Measurements from ENCODE around the gene RPRD1B. TPM values are rescaled to one million over a fixed set of nuclear protein-coding genes. Genes with fewer than 3 reads are reported as not detected.

Gene RPRD1B
- total and polyA plus RNA-seq, 2 experiments from 2014 or later = 7.3 to 24.3 TPM

- no peak for TF ChIP-seq CTCF (conservative IDR thresholded peaks at IDR 0.05; ENCODE audit: low read depth in 2 of 2)
- TF ChIP-seq POLR2AphosphoS5 (IDR thresholded peaks at IDR 0.05; ENCODE audit: low read depth) = no peak
- no peak for TF ChIP-seq EZH2 (IDR thresholded peaks at IDR 0.05; ENCODE audit: low read depth, unreplicated experiment)
- no peak for TF ChIP-seq ZNF331 (CRISPR knock-in tag; IDR thresholded peaks at IDR 0.05; ENCODE audit: low read depth)
- no peak for TF ChIP-seq ZNF114 (CRISPR knock-in tag; IDR thresholded peaks at IDR 0.05)
Observed at GRCh38 chr20:38013887-38014286, 19.7 kb upstream of the RPRD1B start (continued).

DNA sequence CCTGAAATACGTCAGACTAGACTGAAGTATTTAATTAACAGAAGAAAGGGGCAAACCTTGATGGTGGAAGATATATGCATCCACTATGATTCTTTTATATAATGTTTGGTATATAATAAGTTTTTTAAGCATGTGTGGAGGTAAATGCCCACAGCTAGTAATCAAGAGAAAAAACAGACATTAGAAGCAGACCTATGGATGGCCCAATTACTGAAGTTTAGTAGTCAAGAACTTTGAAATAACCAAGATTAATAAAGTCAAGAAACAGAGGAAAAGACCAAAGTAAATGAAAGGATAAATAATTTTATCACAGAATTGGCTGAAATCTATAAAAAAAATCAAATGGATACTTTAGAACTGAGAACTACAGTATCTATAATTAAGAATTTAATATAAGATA, 15.6 kb upstream of the RPRD1B start:
- peaks cover 34% of the 10 kb centered on the region for H3K36me3 ChIP-seq (ENCODE audit: insufficient read depth)
- Mint-ChIP-seq H3K4me1 (no peaks in the 10 kb centered on the region), H3K27ac (no peak overlapping the region)

More for the DNA sequence above, 15.6 kb upstream of the RPRD1B start:
- no peak overlapping the region for H2AFZ ChIP-seq
- H4K20me1 ChIP-seq (replicated peaks; ENCODE audit: insufficient read depth) = peaks cover 18% of the 10 kb centered on the region
- no peaks in the 10 kb centered on the region for H3K4me1 ChIP-seq (ENCODE audit: insufficient read depth)
- Mint-ChIP-seq H3K27me3 (ENCODE audit: insufficient read depth, low read depth, poor library complexity) (peaks cover 1% of the 10 kb centered on the region), H3K4me3 (no peak overlapping the region), H3K36me3 (ENCODE audit: low read depth) (peaks cover 60% of the 10 kb centered on the region), H3K9me3 (peaks cover 18% of the 10 kb centered on the region)
- no peak overlapping the region for H3K4me2 ChIP-seq
- no peak overlapping the region for H3K4me3 ChIP-seq
- ATAC-seq (no peak), DNase-seq (ENCODE audit: low spot score) (no peak)
- H3K79me2 ChIP-seq (replicated peaks; ENCODE audit: insufficient read depth) = peaks cover 85% of the 10 kb centered on the region
- TF ChIP-seq EZH2 (IDR thresholded peaks at IDR 0.05; ENCODE audit: low read depth, unreplicated experiment) = no peak
- TF ChIP-seq CTCF (conservative IDR thresholded peaks at IDR 0.05; ENCODE audit: low read depth in 2 of 2) = no peak
- no peak for TF ChIP-seq JUNB (IDR thresholded peaks at IDR 0.05; ENCODE audit: unreplicated experiment)
- TF ChIP-seq, protein P1, sequence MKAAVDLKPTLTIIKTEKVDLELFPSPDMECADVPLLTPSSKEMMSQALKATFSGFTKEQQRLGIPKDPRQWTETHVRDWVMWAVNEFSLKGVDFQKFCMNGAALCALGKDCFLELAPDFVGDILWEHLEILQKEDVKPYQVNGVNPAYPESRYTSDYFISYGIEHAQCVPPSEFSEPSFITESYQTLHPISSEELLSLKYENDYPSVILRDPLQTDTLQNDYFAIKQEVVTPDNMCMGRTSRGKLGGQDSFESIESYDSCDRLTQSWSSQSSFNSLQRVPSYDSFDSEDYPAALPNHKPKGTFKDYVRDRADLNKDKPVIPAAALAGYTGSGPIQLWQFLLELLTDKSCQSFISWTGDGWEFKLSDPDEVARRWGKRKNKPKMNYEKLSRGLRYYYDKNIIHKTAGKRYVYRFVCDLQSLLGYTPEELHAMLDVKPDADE (IDR thresholded peaks at IDR 0.05) = no peak
- TF ChIP-seq STAT1 (IDR thresholded peaks at IDR 0.05; ENCODE audit: unreplicated experiment) = no peak
- TF ChIP-seq EZH2phosphoT487 (IDR thresholded peaks at IDR 0.05; ENCODE audit: unreplicated experiment) = no peak
- H3K9me2 ChIP-seq (ENCODE audit: insufficient read depth) = peaks cover 8% of the 10 kb centered on the region
- H3K27ac ChIP-seq (ENCODE audit: low read depth) = no peak overlapping the region
- H3F3A ChIP-seq (replicated peaks; ENCODE audit: low read depth) = no peaks in the 10 kb centered on the region
- no peaks in the 10 kb centered on the region for H3K27me3 ChIP-seq (ENCODE audit: insufficient read depth)
